HUDEP-2 (cell line): Measurements from ENCODE around the gene PNPLA7.
A peak's percentile ranks its signal among the peaks of the same experiment; 100 is the strongest.
"Not testable (repeated sequence)": the region's sequence is repeated elsewhere in the genome, so short reads cannot be mapped to it uniquely, and the experiment has no call there.

Experiments used
- DNase-seq, 76 experiments: peaks; one replicate each; lab custom pipeline; 2025; ENCODE audit not compliant: unreplicated experiment in 76 of 76; lab: John Stamatoyannopoulos, UW

The PNPLA7 gene

GRCh38 chr9:137426018-137426681 lies 124.1 kb downstream of the PNPLA7 start:
- no peak for DNase-seq

GRCh38 chr9:137423514-137424291 lies 126.5 kb downstream of the PNPLA7 start:
- no peak for DNase-seq

- peak in 73 of 76 experiments; percentile 36 to 96 (median 89) for DNase-seq
Measured at GRCh38 chr9:137422604-137423513, 127.3 kb downstream of the PNPLA7 start, which contains the start of the genes EXD3 and NOXA1. TSS of gene EXD3 (minus strand) at chr9:137423162. CDS start at chr9:137395357, 27,805 bp downstream. TSS of gene NOXA1 (plus strand) at chr9:137423393. CDS start at chr9:137423530, 137 bp downstream.

GRCh38 chr9:137421838-137422603 lies 128.2 kb downstream of the PNPLA7 start:
- peak in 1 of 76 experiments; percentile 71 for DNase-seq

GRCh38 chr9:137417161-137418021 lies 132.8 kb downstream of the PNPLA7 start:
- DNase-seq: no peak

- DNase-seq: no peak
Measured at GRCh38 chr9:137416563-137417151, 133.5 kb downstream of the PNPLA7 start.

GRCh38 chr9:137416006-137416562 lies 134.1 kb downstream of the PNPLA7 start:
- no peak for DNase-seq

GRCh38 chr9:137415451-137415850 lies 134.8 kb downstream of the PNPLA7 start:
- no peak for DNase-seq

- DNase-seq: no peak
Measured at GRCh38 chr9:137412431-137412830, 137.8 kb downstream of the PNPLA7 start.

- peak in 70 of 76 experiments; percentile 12 to 85 (median 68) for DNase-seq
Measured at GRCh38 chr9:137411645-137412380, 138.4 kb downstream of the PNPLA7 start.

GRCh38 chr9:137411260-137411644 lies 138.9 kb downstream of the PNPLA7 start:
- no peak for DNase-seq

- DNase-seq: no peak
Measured at GRCh38 chr9:137410891-137411249, 139.3 kb downstream of the PNPLA7 start.

GRCh38 chr9:137410236-137410890 lies 139.8 kb downstream of the PNPLA7 start:
- DNase-seq: not testable (repeated sequence)
